HG02798 (cell line): ENCODE measurements around the gene COMMD2.

ENCODE experiments used
- ATAC-seq: cut with Tn5 transposase; IDR thresholded peaks from one replicate; pipeline ENCODE4 v1.9.1; 2021; ENCODE audit warnings: mild to moderate bottlenecking; ENCODE audit not compliant: unreplicated experiment, poor library complexity

The COMMD2 gene

GRCh38 chr3:149752051-149752787 is at the start of gene COMMD2:
Gene COMMD2 (minus strand): TSS chr3:149752489. CDS start chr3:149752444, 45 bp downstream.
- peak; percentile 99 for ATAC-seq

GRCh38 chr3:149801639-149802038 is 49.4 kb upstream of the COMMD2 start:
- no peak for ATAC-seq

- ATAC-seq = no peak
Observed at GRCh38 chr3:149801195-149801594, 48.9 kb upstream of the COMMD2 start.

- no peak for ATAC-seq
Observed at GRCh38 chr3:149800693-149801092, 48.4 kb upstream of the COMMD2 start.

DNA sequence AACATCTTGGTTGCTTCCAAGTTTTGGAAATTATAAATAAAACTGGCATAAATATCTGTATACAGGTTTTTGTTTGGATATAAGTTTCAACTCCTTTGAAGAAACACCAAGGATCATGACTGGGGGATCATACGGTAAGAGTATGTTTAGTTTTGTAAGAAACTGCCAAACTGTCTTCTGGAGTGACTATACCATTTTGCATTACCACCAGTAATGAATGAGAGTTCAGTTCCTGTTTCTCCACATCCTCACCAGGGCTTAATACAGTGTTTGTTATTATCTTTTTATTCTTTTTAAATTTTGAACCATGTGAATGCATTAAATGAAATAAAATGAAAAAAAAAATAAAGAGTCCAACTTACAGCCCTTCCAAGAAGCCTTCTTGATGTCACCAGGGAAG is 43.7 kb upstream of the COMMD2 start:
- no peak for ATAC-seq

DNA sequence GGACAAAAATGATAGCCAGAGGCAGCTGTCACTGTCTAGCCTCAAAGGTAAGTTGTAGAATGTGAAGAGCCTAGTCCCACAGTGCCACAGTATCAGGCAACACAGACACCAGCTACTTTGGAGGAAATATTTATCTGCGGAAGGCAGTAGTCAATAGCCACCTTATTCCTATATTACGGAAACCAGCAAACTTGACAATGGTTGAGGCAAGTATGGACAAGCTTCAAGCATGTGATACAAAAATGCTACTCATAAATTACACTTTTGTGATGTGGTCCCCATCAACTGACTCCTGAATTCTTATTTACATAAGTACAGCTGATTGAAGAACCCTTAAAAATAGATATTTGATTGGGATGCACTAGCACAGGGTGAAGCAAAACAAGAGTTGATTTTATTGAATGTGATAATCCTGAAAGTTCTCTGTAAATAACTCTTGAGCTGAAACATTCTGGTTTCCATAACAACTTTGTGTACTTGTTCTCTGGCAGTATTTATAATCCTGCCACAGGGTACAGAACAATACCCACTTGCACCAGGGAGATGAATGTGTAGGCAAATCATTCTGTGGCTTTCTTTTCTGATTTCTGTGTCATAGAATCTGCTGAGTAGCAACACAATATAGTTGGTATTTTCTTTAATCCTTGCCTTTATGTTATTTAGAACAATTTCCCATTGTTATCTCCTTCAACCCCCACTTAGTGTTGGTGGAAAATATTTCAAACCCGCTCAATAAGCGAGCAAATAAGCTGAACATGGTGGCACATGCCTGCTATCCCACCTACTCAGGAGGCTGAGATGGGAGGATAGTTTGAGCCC is 40.4 kb upstream of the COMMD2 start, which contains the start of gene ANKUB1:
ANKUB1 (minus strand) TSS at position 103 of the 819 bp plus-strand sequence. CDS start 188 bp downstream, outside the sequence.
- ATAC-seq = no peak

DNA sequence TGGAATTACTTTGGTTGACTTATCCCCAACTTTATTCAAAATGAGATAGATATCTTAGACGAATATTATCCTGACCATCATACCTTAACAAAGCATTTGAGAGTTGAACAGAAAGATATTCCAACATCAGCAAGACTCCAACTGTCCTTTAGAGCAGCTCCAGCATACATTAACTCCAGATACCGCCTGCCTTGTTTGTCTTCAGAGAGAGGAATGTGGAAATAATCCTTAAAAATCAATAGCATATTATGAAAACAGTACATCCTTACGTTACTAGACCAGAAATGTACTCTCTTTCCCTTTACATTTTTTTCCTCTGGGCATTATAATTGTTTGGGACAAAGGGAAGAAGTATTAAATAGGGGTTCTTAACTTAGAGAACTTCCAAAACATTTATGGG is 38.4 kb upstream of the COMMD2 start:
- no peak for ATAC-seq

DNA sequence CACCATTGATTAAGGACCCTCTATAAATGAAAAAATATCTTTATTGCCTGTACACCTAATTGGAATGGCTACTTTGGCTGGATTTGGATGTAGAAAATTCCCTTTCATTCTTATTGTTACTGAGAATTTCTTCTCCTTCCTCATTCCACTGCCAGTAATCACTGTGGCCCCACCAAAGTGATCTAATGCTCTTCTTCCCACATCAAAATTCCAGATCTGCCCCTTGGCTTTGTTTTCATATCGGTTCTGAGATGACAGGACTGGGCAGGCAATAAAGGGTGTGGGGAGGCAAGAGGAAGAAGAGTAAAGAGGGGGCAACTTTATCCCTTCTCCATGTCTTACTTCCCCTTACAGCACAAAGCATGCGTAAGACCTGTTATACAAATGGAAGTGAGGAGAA is 38.0 kb upstream of the COMMD2 start:
- no peak for ATAC-seq

DNA sequence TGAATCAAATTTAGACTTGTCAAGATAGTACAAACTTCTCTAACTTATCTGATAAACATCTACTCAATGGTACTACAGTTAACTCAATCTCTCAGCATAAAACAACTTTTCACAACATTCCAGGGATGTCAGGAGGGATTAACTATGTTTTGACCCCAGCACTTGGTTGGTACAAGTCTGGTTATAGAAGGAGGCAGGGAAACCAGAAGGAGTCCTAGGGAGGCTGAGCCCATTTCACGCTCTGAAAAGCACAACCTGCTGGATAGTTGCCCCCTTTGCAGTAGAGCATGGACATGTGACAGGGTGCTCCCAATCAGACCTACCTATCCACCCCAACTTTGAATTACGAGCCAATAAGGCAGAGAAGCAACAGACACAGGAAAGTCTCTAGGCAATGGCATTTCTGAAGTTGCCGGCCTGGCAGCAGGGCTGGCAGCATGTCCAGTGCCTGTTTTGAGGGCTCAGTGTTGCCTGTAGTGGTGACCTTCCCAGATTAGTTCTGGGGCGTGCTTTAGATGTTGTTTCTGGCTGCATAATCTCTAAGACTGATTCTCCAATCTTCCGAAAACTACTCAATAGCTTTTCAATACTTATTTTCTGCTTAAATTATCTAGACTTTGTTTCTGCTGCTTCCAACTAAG is 31.9 kb upstream of the COMMD2 start:
- ATAC-seq = no peak

DNA sequence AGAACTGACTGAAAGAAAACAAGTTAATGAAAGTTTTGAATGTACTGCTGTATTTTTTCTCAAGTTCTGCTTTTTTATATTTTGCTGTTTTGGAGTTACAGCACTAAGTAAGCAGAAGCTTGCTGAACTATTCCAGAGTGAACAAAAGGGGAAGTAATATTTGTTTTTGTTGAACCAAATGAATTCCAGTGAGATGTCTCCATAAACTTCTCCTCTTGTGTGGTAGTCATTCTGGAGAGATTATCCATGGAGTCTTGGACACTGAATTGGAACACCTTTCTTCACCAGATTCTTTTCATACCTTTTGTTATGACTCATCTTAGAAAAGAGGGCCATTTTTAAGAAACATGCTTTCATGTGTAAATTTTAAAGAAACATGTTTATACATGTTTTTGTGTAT is 31.3 kb upstream of the COMMD2 start:
- no peak for ATAC-seq

DNA sequence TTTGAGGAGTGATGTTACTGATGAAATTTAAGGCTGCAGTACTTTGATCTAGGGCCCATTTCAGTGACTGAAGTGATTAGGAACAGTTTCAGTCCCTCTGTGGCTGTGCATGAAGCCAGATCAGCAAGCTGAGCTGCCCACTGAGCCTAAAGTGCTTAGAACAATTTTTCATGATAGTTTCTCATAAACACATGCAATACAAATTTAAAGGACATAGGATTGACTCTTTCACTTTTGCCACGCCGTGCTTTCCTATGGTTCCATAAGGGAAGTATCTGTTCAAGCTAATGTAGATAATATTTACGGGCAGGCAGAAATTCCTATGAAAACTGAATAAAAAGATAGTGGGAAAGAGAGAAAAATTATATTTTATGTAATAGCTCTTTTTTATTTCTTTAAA is 29.5 kb upstream of the COMMD2 start:
- no peak for ATAC-seq

- no peak for ATAC-seq
Observed at GRCh38 chr3:149781211-149781610, 28.9 kb upstream of the COMMD2 start.

- ATAC-seq = no peak
Observed at GRCh38 chr3:149777414-149778214, 25.3 kb upstream of the COMMD2 start.

GRCh38 chr3:149776170-149776569 is 23.9 kb upstream of the COMMD2 start:
- no peak for ATAC-seq

GRCh38 chr3:149772861-149773260 is 20.6 kb upstream of the COMMD2 start:
- ATAC-seq = no peak

DNA sequence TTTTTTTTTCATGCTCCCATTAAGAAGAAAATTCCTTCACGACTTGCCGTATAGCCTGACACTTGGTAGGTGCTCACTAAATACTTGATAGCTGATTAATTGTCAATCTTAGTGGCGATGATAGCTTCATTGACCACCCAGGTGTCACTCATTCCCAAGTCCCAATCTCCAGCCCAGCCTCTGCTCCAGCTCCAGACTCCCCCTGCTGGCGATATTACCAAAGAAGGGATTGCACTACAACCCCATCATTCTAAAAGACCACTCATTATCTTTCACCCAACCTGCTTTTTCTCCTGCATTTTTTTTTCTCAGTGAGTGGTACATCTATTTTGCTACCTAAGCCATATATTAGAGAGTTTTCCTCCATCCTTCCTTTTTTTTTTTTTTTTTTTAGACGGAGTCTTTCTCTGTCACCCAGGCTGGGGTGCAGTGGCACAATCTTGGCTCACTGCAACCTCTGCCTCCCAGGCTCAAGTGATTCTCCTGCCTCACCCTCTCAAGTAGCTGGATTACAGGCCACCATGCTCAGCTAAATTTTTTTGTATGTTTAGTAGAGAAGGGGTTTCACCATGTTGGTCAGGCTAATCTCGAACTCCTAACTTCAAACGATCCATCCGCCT is 19.5 kb upstream of the COMMD2 start:
- peak; percentile 68 for ATAC-seq

- ATAC-seq = no peak
Observed at GRCh38 chr3:149770246-149770645, 18.0 kb upstream of the COMMD2 start.

- ATAC-seq = no peak
Observed at GRCh38 chr3:149768704-149769103, 16.4 kb upstream of the COMMD2 start.

DNA sequence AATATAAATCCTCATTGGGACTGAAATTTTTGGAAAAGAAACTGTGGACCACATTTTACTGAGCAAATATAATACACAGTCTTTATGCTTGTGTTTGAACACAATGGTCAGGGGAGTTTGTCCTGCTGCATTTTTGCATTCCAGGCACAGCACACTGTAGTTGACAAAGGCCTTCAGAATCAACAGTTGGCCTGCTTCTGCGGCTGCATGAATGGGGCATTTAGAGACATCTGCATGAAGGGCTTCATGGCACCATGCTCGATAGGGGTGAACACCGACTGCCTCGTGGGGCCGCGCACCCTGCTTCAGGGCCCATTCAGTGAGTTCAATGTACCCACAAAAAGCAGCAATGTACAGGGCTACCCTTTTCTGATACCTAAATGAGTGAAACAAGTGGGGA is 15.4 kb upstream of the COMMD2 start:
- no peak for ATAC-seq
